ENCODE results near the gene TFDP2. TPM values are rescaled to one million over a fixed set of nuclear protein-coding genes. Genes with fewer than 3 reads are reported as not detected.
"Not testable (repeated sequence)": the region's sequence is repeated elsewhere in the genome, so short reads cannot be mapped to it uniquely, and the experiment has no call there.

The TFDP2 gene
- total RNA-seq, 2 donors from 2014 or later: 33.2 to 37.9 TPM

GRCh38 chr3:142086581-142087090 is 62.7 kb downstream of the TFDP2 start:
- DNase-seq (ENCODE audit: low spot score): no peak
- intact Hi-C loops (cut with DNase I): no loop called here

- DNase-seq (ENCODE audit: low spot score): no peak
- intact Hi-C loops (cut with DNase I): no loop called here
Measured at GRCh38 chr3:142081178-142081577, 68.2 kb downstream of the TFDP2 start.

GRCh38 chr3:142077859-142078500 is 71.4 kb downstream of the TFDP2 start:
- DNase-seq (ENCODE audit: low spot score): no peak
- intact Hi-C loops (cut with DNase I): no loop called here

- intact Hi-C loops (cut with DNase I): no loop called here
- no peak for DNase-seq (ENCODE audit: low spot score)
Measured at GRCh38 chr3:142077155-142077858, 72.0 kb downstream of the TFDP2 start.

GRCh38 chr3:142075656-142076055 is 73.7 kb downstream of the TFDP2 start:
- intact Hi-C loops (cut with DNase I); DNase-seq (ENCODE audit: low spot score): not testable (repeated sequence)

GRCh38 chr3:142072816-142073215 is 76.5 kb downstream of the TFDP2 start:
- DNase-seq (ENCODE audit: low spot score): no peak
- intact Hi-C loops (cut with DNase I): no loop called here

GRCh38 chr3:142065932-142066331 is 83.4 kb downstream of the TFDP2 start:
- intact Hi-C loops (cut with DNase I): no loop called here

GRCh38 chr3:142065344-142065743 is 84.0 kb downstream of the TFDP2 start:
- no peak for DNase-seq (ENCODE audit: low spot score)
- intact Hi-C loops (cut with DNase I): no loop called here

More at GRCh38 chr3:142065932-142066331, 83.4 kb downstream of the TFDP2 start:
- no peak for DNase-seq (ENCODE audit: low spot score)

GRCh38 chr3:142064454-142064853 is 84.9 kb downstream of the TFDP2 start:
- intact Hi-C loops (cut with DNase I): no loop called here
- no peak for DNase-seq (ENCODE audit: low spot score)

- DNase-seq (ENCODE audit: low spot score): no peak
- intact Hi-C loops (cut with DNase I): no loop called here
Measured at GRCh38 chr3:142057331-142057725, 92.0 kb downstream of the TFDP2 start.

GRCh38 chr3:142056656-142057330 is 92.6 kb downstream of the TFDP2 start:
- intact Hi-C loops (cut with DNase I): no loop called here
- DNase-seq (ENCODE audit: low spot score): no peak

GRCh38 chr3:142053835-142054234 is 95.5 kb downstream of the TFDP2 start:
- DNase-seq (ENCODE audit: low spot score): no peak
- intact Hi-C loops (cut with DNase I): no loop called here

GRCh38 chr3:142053244-142053643 is 96.1 kb downstream of the TFDP2 start:
- intact Hi-C loops (cut with DNase I): no loop called here
- no peak for DNase-seq (ENCODE audit: low spot score)

GRCh38 chr3:142051351-142051750 is 98.0 kb downstream of the TFDP2 start:
- no peak for DNase-seq (ENCODE audit: low spot score)
- intact Hi-C loops (cut with DNase I): no loop called here

GRCh38 chr3:142047021-142047369 is 102.3 kb downstream of the TFDP2 start:
- DNase-seq (ENCODE audit: low spot score): no peak
- intact Hi-C loops (cut with DNase I): no loop called here

GRCh38 chr3:142046320-142047020 is 102.9 kb downstream of the TFDP2 start:
- intact Hi-C loops (cut with DNase I): no loop called here
- no peak for DNase-seq (ENCODE audit: low spot score)

GRCh38 chr3:142040941-142041491 is 108.3 kb downstream of the TFDP2 start:
- DNase-seq (ENCODE audit: low spot score): no peak

GRCh38 chr3:142035308-142035922 is 113.9 kb downstream of the TFDP2 start:
- intact Hi-C loops (cut with DNase I): no loop called here

More at GRCh38 chr3:142040941-142041491, 108.3 kb downstream of the TFDP2 start:
- intact Hi-C loops (cut with DNase I): no loop called here

GRCh38 chr3:142033292-142033691 is 116.1 kb downstream of the TFDP2 start:
- intact Hi-C loops (cut with DNase I): no loop called here
- no peak for DNase-seq (ENCODE audit: low spot score)

More at GRCh38 chr3:142035308-142035922, 113.9 kb downstream of the TFDP2 start:
- no peak for DNase-seq (ENCODE audit: low spot score)
